ENCODE measurements around the gene PON3. TPM values are rescaled to one million over a fixed set of nuclear protein-coding genes. Genes with fewer than 3 reads are reported as not detected.

The PON3 gene
- total RNA-seq, 4 donors from 2014 or later, result 10.1 to 10.6 TPM; not detected in 2

- H3K9me3 ChIP-seq, result no peaks in the 10 kb centered on the region
- no peak for TF ChIP-seq POLR2A (IDR thresholded peaks at IDR 0.05)
- no peak overlapping the region for H3K4me3 ChIP-seq
- no peaks in the 10 kb centered on the region for H3K27me3 ChIP-seq
- no peaks in the 10 kb centered on the region for H3K36me3 ChIP-seq
- intact Hi-C loops (cut with DNase I; ENCODE audit: low total_unique reads), result no loop called here
- H3K27ac ChIP-seq, result no peak overlapping the region
- DNase-seq, result no peak
- H3K4me1 ChIP-seq, result no peaks in the 10 kb centered on the region
Observed at GRCh38 chr7:95342029-95342428, 54.1 kb downstream of the PON3 start.

- no peak overlapping the region for H3K27ac ChIP-seq
Observed at GRCh38 chr7:95340491-95340890, 55.7 kb downstream of the PON3 start.

GRCh38 chr7:95338832-95339231 is 57.3 kb downstream of the PON3 start:
- H3K9me3 ChIP-seq, result no peaks in the 10 kb centered on the region
- intact Hi-C loops (cut with DNase I; ENCODE audit: low total_unique reads), result no loop called here
- no peak for DNase-seq
- H3K36me3 ChIP-seq, result no peaks in the 10 kb centered on the region
- H3K27ac ChIP-seq, result no peak overlapping the region
- no peaks in the 10 kb centered on the region for H3K27me3 ChIP-seq
- H3K4me1 ChIP-seq, result no peaks in the 10 kb centered on the region
- no peak overlapping the region for H3K4me3 ChIP-seq
- TF ChIP-seq POLR2A (IDR thresholded peaks at IDR 0.05), result no peak
- TF ChIP-seq CTCF (IDR thresholded peaks at IDR 0.05), result no peak

More at GRCh38 chr7:95340491-95340890, 55.7 kb downstream of the PON3 start:
- Histone ChIP-seq H3K36me3 (no peaks in the 10 kb centered on the region), H3K4me3 (no peak overlapping the region), H3K4me1 (no peaks in the 10 kb centered on the region), H3K9me3 (no peaks in the 10 kb centered on the region), H3K27me3 (no peaks in the 10 kb centered on the region)
- TF ChIP-seq CTCF (IDR thresholded peaks at IDR 0.05) (no peak), POLR2A (IDR thresholded peaks at IDR 0.05) (no peak)
- intact Hi-C loops (cut with DNase I; ENCODE audit: low total_unique reads), result no loop called here
- no peak for DNase-seq

GRCh38 chr7:95335093-95335492 is 61.1 kb downstream of the PON3 start:
- no peaks in the 10 kb centered on the region for H3K9me3 ChIP-seq
- no peak for DNase-seq
- no peak overlapping the region for H3K4me3 ChIP-seq
- no peaks in the 10 kb centered on the region for H3K4me1 ChIP-seq
- intact Hi-C loops (cut with DNase I; ENCODE audit: low total_unique reads), result no loop called here
- no peak overlapping the region for H3K27ac ChIP-seq
- H3K27me3 ChIP-seq, result no peaks in the 10 kb centered on the region
- H3K36me3 ChIP-seq, result no peaks in the 10 kb centered on the region
- TF ChIP-seq POLR2A (IDR thresholded peaks at IDR 0.05) (no peak), CTCF (IDR thresholded peaks at IDR 0.05) (no peak)

GRCh38 chr7:95334447-95334846 is 61.7 kb downstream of the PON3 start:
- no peaks in the 10 kb centered on the region for H3K9me3 ChIP-seq
- H3K4me3 ChIP-seq, result no peak overlapping the region
- H3K36me3 ChIP-seq, result no peaks in the 10 kb centered on the region
- intact Hi-C loops (cut with DNase I; ENCODE audit: low total_unique reads), result no loop called here
- no peak for TF ChIP-seq CTCF (IDR thresholded peaks at IDR 0.05)
- no peak for TF ChIP-seq POLR2A (IDR thresholded peaks at IDR 0.05)
- no peaks in the 10 kb centered on the region for H3K27me3 ChIP-seq
- H3K27ac ChIP-seq, result no peak overlapping the region
- DNase-seq, result no peak
- H3K4me1 ChIP-seq, result no peaks in the 10 kb centered on the region

- Histone ChIP-seq H3K36me3 (no peaks in the 10 kb centered on the region), H3K4me3 (peak overlapping the region in 1 of 2 donors; percentile 16), H3K27me3 (no peaks in the 10 kb centered on the region), H3K4me1 (no peaks in the 10 kb centered on the region), H3K9me3 (no peaks in the 10 kb centered on the region), H3K27ac (no peak overlapping the region)
- TF ChIP-seq POLR2A (IDR thresholded peaks at IDR 0.05) (no peak), CTCF (IDR thresholded peaks at IDR 0.05) (no peak)
- intact Hi-C loops (cut with DNase I; ENCODE audit: low total_unique reads), result no loop called here
- no peak for DNase-seq
Observed at GRCh38 chr7:95330961-95331337, 65.2 kb downstream of the PON3 start.

Measured in uterus (tissue), 4 donors.